Activated CD8-positive, alpha-beta memory T cell treated with anti-CD3 and anti-CD28 coated beads for 1 hour (primary cell): ENCODE measurements around the gene SLC6A18.
"Not testable (repeated sequence)": the region's sequence is repeated elsewhere in the genome, so short reads cannot be mapped to it uniquely, and the experiment has no call there.

Experiments used
- DNase-seq, 2 donors: peaks; one replicate each; pipeline ENCODE4 v3.0.0-alpha.2; 2020; ENCODE audit warnings: low read depth in 1 of 2; ENCODE audit errors: extremely low read depth in 1 of 2

The SLC6A18 gene

DNA sequence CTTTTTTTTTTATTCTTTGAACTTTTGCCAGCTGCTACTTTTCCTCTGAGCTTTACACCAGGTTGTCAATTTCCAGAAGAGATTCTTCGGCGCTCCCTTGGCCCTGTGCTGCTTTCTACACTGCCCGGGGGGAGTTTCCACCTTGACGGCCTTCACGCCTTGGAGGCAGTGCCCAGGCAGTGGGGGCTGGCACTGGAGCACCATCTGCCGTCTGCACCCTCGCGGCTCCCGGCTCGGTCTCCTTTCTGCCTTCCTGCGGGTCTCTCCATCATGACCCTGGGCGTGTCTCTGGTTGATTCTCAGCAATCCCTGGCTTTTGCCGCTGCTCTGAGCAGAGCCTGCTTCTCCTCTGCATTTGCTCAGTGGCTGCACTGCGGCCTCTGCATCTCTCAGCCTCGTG, 2.9 kb downstream of the SLC6A18 start:
- DNase-seq, result no peak

- not testable (repeated sequence) for DNase-seq
Observed at GRCh38 chr5:1229023-1229422, 3.8 kb downstream of the SLC6A18 start.

- DNase-seq, result no peak
Observed at GRCh38 chr5:1229822-1230221, 4.6 kb downstream of the SLC6A18 start.

DNA sequence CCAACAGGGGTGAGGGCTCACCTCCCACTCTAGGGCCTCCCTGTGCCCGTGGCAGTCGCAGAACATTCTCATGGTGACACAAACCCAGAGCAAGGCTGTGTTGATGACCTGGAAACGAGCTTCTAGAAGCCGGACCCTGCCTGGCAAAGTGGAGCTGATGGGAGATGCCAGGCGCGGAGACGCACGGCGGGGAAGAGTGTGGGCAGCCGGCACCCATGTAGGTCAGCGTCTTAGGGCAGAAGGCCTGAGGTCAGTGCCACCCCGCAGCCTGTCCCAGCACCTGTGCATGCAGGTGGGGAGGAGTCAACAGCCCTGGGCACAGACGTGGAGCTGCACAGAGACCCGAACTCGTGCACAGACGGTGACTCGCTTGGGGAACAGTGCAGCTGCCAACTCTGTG, 5.4 kb downstream of the SLC6A18 start:
- no peak for DNase-seq

DNA sequence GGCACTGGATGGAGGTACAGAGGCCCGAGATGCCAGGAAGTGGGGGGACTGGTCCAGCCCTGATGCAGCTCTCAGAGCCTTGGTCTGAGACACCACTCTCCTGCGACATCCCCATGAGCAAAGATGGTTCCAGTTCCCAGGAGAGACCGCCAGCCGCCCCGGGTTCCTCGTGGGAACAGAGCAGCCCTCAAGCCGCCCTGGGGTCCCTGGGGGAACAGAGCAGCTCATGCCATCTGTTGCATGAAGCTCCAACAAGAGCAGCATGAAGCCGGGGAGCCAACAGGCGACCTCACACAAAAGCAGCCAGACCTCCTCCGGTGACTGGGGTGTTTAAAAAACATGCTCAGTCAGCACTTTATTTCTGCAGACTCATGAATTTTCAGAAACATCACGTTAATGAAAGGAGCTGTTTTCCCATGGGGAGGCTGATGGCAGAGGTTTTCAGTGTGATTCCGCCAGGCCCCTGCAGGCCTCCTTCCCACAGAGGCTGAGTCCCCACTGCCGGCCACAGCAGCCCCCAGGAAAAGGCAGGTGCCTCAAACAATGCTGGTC, 6.2 kb downstream of the SLC6A18 start:
- no peak for DNase-seq

- DNase-seq, result no peak
Observed at GRCh38 chr5:1232780-1233179, 7.6 kb downstream of the SLC6A18 start.

GRCh38 chr5:1235379-1235778, 10.2 kb downstream of the SLC6A18 start:
- DNase-seq, result no peak

GRCh38 chr5:1235838-1236237, 10.7 kb downstream of the SLC6A18 start:
- no peak for DNase-seq

- no peak for DNase-seq
Observed at GRCh38 chr5:1239505-1240251, 14.5 kb downstream of the SLC6A18 start.

GRCh38 chr5:1240496-1241260, 15.5 kb downstream of the SLC6A18 start:
- DNase-seq, result no peak

DNA sequence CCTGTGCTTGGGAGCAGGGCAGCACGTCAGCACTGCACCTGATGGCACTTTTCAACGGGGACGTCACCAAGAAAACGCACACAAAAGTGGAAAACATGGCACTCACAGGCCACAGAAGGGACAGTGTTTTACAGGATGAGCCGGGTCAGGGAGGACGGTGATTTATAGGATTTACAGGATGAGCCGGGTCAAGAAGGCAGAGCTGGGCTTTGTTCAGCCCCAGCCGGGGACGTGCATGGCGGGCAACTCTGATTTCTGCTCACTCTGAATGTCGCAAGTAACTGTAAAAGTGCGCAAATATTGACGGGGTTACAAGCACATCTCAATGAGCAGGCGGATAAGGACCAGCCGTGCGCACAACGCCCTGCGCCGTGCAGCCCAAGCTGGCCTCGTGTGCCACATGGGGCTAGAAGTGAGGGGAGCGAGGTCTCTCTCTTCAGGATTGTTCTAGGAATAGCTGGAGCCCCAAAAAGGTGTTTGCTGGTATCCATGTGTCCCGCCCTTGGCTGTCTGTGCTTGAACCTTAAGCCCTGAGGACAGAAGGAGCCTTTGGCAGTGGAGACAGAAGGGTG, 16.4 kb downstream of the SLC6A18 start:
- no peak for DNase-seq

GRCh38 chr5:1242733-1243486, 17.7 kb downstream of the SLC6A18 start:
- DNase-seq, result no peak

DNA sequence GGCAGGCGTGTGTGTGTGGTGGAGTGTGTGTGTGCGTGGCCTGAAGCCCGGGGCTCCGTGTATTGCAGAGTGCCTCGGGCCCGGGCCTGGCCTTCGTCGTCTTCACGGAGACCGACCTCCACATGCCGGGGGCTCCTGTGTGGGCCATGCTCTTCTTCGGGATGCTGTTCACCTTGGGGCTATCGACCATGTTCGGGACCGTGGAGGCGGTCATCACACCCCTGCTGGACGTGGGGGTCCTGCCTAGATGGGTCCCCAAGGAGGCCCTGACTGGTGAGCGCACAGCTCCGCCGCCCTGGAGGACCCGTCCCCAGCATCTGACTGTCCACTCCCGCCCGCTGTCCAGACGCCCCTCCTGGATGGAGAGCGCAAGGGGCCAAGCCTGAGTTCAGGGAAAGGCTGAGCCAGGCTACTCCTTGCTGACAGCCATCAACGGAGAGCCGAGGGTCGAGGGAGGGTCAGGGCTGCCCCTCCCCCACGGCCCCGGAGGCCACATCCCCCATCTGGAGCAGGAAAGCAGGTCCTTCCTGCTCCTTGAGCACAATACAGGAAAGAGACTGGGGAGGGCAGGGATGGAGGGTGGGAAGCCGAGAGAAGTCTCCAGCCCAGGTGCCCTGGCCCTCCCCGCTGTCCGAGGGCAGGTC, 18.4 kb downstream of the SLC6A18 start:
- DNase-seq, result no peak

DNA sequence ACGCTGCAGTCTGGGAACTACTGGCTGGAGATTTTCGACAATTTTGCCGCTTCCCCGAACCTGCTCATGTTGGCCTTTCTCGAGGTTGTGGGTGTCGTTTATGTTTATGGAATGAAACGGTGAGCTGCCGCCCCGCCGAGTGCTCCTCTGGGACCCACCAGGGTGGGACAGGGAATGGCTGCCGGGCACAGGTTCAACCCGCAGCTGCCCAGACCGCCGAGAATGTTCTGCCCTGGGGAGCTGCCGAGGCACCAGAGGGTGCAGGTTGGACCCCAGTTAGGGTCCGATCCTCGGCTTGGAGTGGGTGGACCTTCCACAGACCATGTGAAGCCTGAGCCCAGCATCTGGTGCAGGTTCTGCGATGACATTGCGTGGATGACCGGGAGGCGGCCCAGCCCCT, 19.1 kb downstream of the SLC6A18 start:
- DNase-seq, result no peak

DNA sequence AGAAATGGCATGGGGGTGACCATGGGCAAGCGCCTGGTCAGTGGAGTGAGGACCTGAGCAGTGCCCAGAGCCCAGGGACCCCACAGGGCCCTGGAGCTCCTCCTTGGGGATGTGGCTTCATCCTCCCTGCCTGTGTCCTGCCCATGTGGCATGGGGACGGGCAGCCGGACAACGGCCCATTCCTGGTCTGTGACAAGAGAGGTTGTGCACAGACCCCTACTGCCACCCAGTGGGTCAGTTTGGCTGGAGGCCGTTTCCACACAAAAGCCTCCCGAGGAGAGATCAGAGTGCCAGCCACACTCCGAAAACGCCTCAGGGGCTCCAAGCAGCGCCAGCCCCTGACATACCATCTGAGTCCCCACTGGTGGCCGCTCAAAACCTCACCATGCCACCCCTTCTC, 19.8 kb downstream of the SLC6A18 start:
- no peak for DNase-seq

DNA sequence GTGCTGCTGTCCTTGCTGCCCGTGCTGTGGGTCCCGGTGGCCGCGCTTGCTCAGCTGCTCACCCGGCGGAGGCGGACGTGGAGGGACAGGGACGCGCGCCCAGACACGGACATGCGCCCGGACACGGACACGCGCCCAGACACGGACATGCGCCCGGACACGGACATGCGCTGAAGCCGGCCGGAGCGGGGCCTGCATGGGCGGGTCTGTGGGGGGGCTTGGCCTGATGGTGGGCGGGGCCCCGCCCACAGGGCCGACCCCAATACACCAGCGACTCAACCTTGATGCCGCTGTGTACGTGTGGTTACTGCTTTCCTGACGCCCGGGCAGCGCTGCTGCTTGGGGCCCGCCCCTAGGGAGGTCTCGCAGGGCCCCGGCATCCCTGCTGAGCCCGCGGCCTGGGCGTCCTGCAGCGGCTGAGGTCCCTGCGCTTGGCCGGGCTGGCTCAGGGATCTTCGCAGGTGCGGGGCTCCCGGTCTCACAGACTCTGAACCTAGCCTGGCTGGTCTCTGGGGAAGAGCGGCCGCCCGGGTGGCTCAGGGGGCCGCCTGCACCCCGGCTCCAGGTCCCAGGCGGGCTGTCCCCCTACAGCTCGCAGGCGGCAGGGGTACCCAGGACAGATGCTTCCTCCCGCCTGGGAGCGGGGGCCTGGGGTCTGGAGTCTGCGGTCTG, 20.9 kb downstream of the SLC6A18 start:
- DNase-seq, result no peak

DNA sequence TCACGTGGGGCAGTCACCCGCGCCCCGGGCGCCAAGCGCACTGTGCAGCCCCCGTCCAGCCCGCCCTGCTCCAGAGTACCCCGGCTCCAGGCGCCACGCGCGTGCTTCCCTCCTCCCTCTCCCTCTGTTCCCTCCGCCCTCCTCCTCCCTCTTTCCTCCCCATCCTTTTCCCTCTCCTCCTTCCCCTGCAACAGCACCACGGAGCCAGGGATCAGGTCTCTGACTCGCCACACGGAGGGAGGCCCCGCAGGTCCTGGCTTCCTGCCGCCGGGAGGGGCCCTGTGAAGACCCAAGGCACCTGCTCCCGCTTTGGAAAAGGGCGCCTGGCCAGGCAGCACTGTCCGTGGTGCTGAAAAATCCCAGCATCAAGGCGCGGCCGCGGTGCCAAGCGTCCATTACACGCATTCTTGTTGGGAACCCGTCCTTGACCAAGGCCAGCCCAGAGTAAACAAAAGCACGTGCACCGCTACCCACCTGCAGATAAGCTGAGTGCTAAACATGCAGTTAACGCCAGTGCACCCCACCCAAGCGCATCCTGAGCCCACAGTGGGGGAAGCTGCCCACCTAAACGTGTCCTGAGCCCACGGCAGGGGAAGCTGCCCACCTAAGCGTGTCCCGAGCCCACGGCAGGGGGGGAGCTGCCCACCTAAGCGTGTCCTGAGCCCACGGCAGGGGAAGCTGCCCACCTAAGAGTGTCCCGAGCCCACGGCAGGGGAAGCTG, 21.7 kb downstream of the SLC6A18 start:
- DNase-seq, result no peak

DNA sequence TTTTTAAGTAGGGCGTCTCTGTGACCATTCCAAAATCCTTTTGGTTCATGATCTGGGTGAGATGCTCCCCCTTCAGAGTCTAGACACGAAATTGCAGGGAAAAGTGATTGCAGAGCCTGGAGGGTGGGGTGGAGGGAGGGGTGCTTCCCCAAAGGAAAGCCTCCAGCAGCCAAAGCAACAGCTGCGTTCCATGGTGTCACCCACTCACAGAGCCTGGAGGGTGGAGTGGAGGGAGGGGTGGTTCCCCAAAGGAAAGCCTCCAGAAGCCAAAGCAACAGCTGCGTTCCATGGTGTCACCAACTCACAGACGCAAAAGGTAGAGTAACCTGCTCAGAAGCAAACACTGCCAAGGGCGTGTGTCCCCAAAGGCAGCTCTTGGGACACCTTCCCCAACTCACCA, 22.6 kb downstream of the SLC6A18 start:
- no peak for DNase-seq
